ENCODE data around the gene AMH.

DNA sequence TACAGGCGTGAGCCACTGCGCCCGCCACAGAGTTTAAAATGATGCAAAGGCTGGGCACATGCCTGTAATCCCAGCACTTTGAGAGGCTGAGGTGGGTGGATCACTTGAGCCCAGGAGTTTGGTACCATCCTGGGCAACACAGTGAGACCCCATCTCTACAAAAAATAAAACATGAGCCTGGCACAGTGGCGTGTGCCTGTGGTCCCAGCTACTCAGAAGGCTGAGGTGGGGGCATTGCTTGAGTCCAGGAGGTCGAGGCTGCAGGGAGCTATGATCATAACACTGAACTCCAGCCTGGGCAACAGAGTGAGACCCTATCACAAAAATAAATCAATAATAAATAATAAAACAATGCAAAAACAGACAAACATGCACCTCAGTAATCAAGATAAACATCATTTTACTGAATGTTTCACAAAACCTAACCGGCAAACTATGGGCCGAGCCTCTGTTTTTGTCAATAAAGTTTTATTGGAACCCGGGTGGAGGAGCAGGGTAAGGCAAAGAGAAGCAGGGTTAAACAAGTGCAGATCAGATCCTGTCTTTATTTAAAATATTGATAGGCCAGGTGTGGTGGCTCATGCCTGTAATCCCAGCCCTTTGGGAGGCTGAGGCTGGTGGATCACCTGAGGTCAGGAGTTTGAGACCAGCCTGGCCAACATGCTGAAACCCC, 34.8 kb downstream of the AMH start:
- TF ChIP-seq, protein P1, sequence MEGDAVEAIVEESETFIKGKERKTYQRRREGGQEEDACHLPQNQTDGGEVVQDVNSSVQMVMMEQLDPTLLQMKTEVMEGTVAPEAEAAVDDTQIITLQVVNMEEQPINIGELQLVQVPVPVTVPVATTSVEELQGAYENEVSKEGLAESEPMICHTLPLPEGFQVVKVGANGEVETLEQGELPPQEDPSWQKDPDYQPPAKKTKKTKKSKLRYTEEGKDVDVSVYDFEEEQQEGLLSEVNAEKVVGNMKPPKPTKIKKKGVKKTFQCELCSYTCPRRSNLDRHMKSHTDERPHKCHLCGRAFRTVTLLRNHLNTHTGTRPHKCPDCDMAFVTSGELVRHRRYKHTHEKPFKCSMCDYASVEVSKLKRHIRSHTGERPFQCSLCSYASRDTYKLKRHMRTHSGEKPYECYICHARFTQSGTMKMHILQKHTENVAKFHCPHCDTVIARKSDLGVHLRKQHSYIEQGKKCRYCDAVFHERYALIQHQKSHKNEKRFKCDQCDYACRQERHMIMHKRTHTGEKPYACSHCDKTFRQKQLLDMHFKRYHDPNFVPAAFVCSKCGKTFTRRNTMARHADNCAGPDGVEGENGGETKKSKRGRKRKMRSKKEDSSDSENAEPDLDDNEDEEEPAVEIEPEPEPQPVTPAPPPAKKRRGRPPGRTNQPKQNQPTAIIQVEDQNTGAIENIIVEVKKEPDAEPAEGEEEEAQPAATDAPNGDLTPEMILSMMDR (conservative IDR thresholded peaks at IDR 0.05), result no peak
- no peak for TF ChIP-seq ZFX (IDR thresholded peaks at IDR 0.05)
